ENCODE results near the gene ABR. TPM values are rescaled to one million over a fixed set of nuclear protein-coding genes. Genes with fewer than 3 reads are reported as not detected.
"Not testable (repeated sequence)": the region's sequence is repeated elsewhere in the genome, so short reads cannot be mapped to it uniquely, and the experiment has no call there.

ABR gene
- total RNA-seq, 1 donor from 2014 or later, result 57.8 TPM

GRCh38 chr17:1202291-1202690, 22.5 kb upstream of the ABR start:
- DNase-seq (ENCODE audit: low read depth, low spot score), result no peak

- no peak for DNase-seq (ENCODE audit: low read depth, low spot score)
These were observed 21.4 kb upstream of the ABR start for GRCh38 chr17:1201132-1201702.

- not testable (repeated sequence) for DNase-seq (ENCODE audit: low read depth, low spot score)
These were observed 19.5 kb upstream of the ABR start for GRCh38 chr17:1199271-1199743.

- no peak for DNase-seq (ENCODE audit: low read depth, low spot score)
These were observed 18.2 kb upstream of the ABR start for GRCh38 chr17:1197781-1198490.

- DNase-seq (ENCODE audit: low read depth, low spot score), result no peak
These were observed 17.6 kb upstream of the ABR start for GRCh38 chr17:1197379-1197778.

GRCh38 chr17:1196946-1197345, 17.2 kb upstream of the ABR start:
- no peak for DNase-seq (ENCODE audit: low read depth, low spot score)

- no peak for DNase-seq (ENCODE audit: low read depth, low spot score)
These were observed 13.3 kb upstream of the ABR start for GRCh38 chr17:1192911-1193699.

- DNase-seq (ENCODE audit: low read depth, low spot score), result no peak
These were observed 11.1 kb upstream of the ABR start for GRCh38 chr17:1190751-1191331.

- no peak for DNase-seq (ENCODE audit: low read depth, low spot score)
These were observed 9.2 kb upstream of the ABR start for GRCh38 chr17:1188812-1189504.

GRCh38 chr17:1186923-1187771, 7.4 kb upstream of the ABR start:
- DNase-seq (ENCODE audit: low read depth, low spot score), result peak; percentile 51

GRCh38 chr17:1186214-1186820, 6.5 kb upstream of the ABR start:
- no peak for DNase-seq (ENCODE audit: low read depth, low spot score)

- DNase-seq (ENCODE audit: low read depth, low spot score), result no peak
These were observed 3.5 kb upstream of the ABR start for GRCh38 chr17:1183171-1183873.

GRCh38 chr17:1182811-1183170, 3.0 kb upstream of the ABR start:
- no peak for DNase-seq (ENCODE audit: low read depth, low spot score)

- no peak for DNase-seq (ENCODE audit: low read depth, low spot score)
These were observed 2.0 kb upstream of the ABR start for GRCh38 chr17:1181753-1182137.

- no peak for DNase-seq (ENCODE audit: low read depth, low spot score)
These were observed 1.4 kb upstream of the ABR start for GRCh38 chr17:1180958-1181752.

- DNase-seq (ENCODE audit: low read depth, low spot score), result no peak
These were observed 516 bp downstream of the ABR start for GRCh38 chr17:1179112-1179817.

- no peak for DNase-seq (ENCODE audit: low read depth, low spot score)
These were observed 2.6 kb downstream of the ABR start for GRCh38 chr17:1177016-1177700.

All from pulmonary artery endothelial cell (primary cell).